ENCODE results near the gene CAMK1D. TPM values are rescaled to one million over a fixed set of nuclear protein-coding genes. Genes with fewer than 3 reads are reported as not detected.

Gene CAMK1D
- total and polyA plus RNA-seq, 2 of the 8 experiments (the other 6 are each of a cell fraction or from before 2014, with no cell fraction given): 3.5 to 10.6 TPM

DNA sequence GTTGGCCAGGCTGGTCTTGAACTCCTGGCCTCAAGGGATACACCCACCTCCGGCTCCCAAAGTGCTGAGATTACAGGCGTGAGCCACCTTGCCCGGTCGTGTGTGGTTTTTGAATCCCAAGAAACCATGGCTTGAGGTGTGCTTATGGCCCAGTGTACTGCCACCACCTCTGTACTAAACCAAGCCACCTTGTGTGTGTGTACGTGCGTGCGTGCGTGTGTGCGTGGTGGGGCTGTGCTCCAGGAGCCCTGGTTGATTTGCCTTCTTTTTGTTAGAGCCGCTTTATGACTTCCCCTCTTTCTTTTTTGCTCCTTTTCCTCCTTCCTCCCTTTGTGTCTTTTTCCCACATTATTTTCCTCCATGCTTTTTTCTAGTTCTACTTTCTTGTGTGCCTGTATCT lies 121.4 kb downstream of the CAMK1D start:
- Histone ChIP-seq H3K9ac (replicated peaks in 1 of 4; ENCODE audit: extremely low read depth in 1 of 4, low read depth in 3 of 4, low read length in 3 of 4) (no peak overlapping the region), H3K4me2 (ENCODE audit: insufficient read depth in 1 of 2, low read depth in 2 of 2, low read length in 2 of 2) (no peak overlapping the region), H3K27me3 (replicated peaks in 1 of 4; ENCODE audit: control insufficient read depth in 3 of 4, extremely low read depth in 1 of 4, insufficient read depth in 3 of 4, low read length in 3 of 4) (no peaks in the 10 kb centered on the region), H2BK5ac (ENCODE audit: low read depth, low read length) (no peak overlapping the region), H3K18ac (ENCODE audit: extremely low read depth, low read length) (no peak overlapping the region), H3K23me2 (ENCODE audit: low read depth, low read length) (no peaks in the 10 kb centered on the region), H4K20me1 (replicated peaks in 1 of 2; ENCODE audit: control insufficient read depth in 1 of 2, insufficient read depth in 2 of 2, low read length in 2 of 2) (no peaks in the 10 kb centered on the region), H2AK5ac (ENCODE audit: low read depth, low read length) (no peak overlapping the region), H3K79me1 (ENCODE audit: low read depth, low read length) (no peaks in the 10 kb centered on the region), H4K91ac (replicated peaks; ENCODE audit: insufficient read length, low read length) (no peak overlapping the region), H3K36me3 (ENCODE audit: control insufficient read depth in 2 of 4, insufficient read depth in 4 of 4, low read length in 3 of 4) (no peaks in the 10 kb centered on the region), H3K4me1 (replicated peaks in 1 of 4; ENCODE audit: control insufficient read depth in 3 of 4, insufficient read depth in 4 of 4, low read length in 3 of 4) (peaks cover 0 to 1% (median 0%) of the 10 kb centered on the region in 4 experiments; a peak in 3 of 7 replicates), H2BK12ac (ENCODE audit: low read depth, low read length) (no peak overlapping the region), H2BK20ac (ENCODE audit: low read length) (no peak overlapping the region), H3K27ac (ENCODE audit: low read depth, low read length) (no peak overlapping the region), H3K23ac (ENCODE audit: insufficient read length) (no peak overlapping the region), H3K14ac (ENCODE audit: insufficient read length) (no peak overlapping the region), H4K5ac (ENCODE audit: insufficient read length, low read depth, low read length) (no peak overlapping the region), H2BK15ac (ENCODE audit: low read length) (0 out of 2 replicates have a peak overlapping the region, but pooled peaks have one; percentile 46), H3K4me3 (ENCODE audit: extremely low read depth in 1 of 4, insufficient read depth in 2 of 4, low read depth in 3 of 4, low read length in 4 of 4) (no peak overlapping the region), H3K4ac (replicated peaks; ENCODE audit: insufficient read length, low read depth, low read length) (no peak overlapping the region), H3K56ac (replicated peaks; ENCODE audit: insufficient read length, low read depth, low read length) (no peak overlapping the region), H4K8ac (ENCODE audit: extremely low read depth, insufficient read depth, low read length) (no peak overlapping the region), H2BK120ac (replicated peaks; ENCODE audit: low read depth, low read length) (no peak overlapping the region), H2AFZ (ENCODE audit: low read length) (no peak overlapping the region), H3K79me2 (ENCODE audit: control insufficient read depth in 1 of 2, insufficient read depth in 2 of 2, low read length in 2 of 2) (no peaks in the 10 kb centered on the region), H3K9me3 (ENCODE audit: insufficient read depth in 2 of 2, low read depth in 1 of 2, low read length in 1 of 2) (no peaks in the 10 kb centered on the region)
- FAIRE-seq (no peak), DNase-seq (ENCODE audit: low read depth in 1 of 2, low spot score in 2 of 2) (no peak)
- CTCF ChIA-PET (ENCODE audit: partially characterized antibody): interaction anchor here (2.5 kb wide), 1 partner anchor 14 kb away, joined by 13 read pairs; no protein-coding TSS in a partner anchor
- POLR2A ChIA-PET (ENCODE audit: partially characterized antibody): interaction anchor here (0.6 kb wide), 1 partner anchor 34 kb away, joined by 3 read pairs; no protein-coding TSS in a partner anchor
- 99% methylated on average over 10 of the region's 10 CpGs; no CpG with 5 or more reads in 1 of the 2 experiments for WGBS, 2 experiments (ENCODE audit: extremely low coverage in 1 of 2, insufficient coverage in 1 of 2, insufficient read length in 1 of 2, insufficient replicate concordance in 2 of 2, low coverage in 1 of 2, low lambda C conversion rate in 2 of 2, missing lambda C conversion rate in 1 of 2)
- TF ChIP-seq CBX8 (IDR thresholded peaks at IDR 0.05; ENCODE audit: borderline replicate concordance, low read depth, low read length): no peak
- TF ChIP-seq CHD2 (IDR thresholded peaks at IDR 0.05; ENCODE audit: low read length): no peak
- no peak for TF ChIP-seq SAP30 (IDR thresholded peaks at IDR 0.05; ENCODE audit: insufficient read depth, insufficient replicate concordance, low read length)
- TF ChIP-seq SIRT6 (IDR thresholded peaks at IDR 0.05; ENCODE audit: low read length): no peak
- TF ChIP-seq GTF2F1 (IDR thresholded peaks at IDR 0.05; ENCODE audit: borderline replicate concordance, low read depth, low read length): no peak
- no peak for TF ChIP-seq NRF1 (IDR thresholded peaks at IDR 0.05; ENCODE audit: low read depth, low read length)
- TF ChIP-seq TBP (IDR thresholded peaks at IDR 0.05; ENCODE audit: low read depth, low read length): no peak
- no peak for TF ChIP-seq SP2 (IDR thresholded peaks at IDR 0.05; ENCODE audit: low read length)
- no peak for TF ChIP-seq HDAC2 (IDR thresholded peaks at IDR 0.05; ENCODE audit: borderline replicate concordance in 1 of 2, low read depth in 2 of 2, low read length in 2 of 2)
- TF ChIP-seq RXRA (IDR thresholded peaks at IDR 0.05; ENCODE audit: insufficient read depth, low read depth, low read length): no peak
- TF ChIP-seq EGR1 (IDR thresholded peaks at IDR 0.05; ENCODE audit: borderline replicate concordance, low read depth, low read length): no peak
- TF ChIP-seq POU5F1 (IDR thresholded peaks at IDR 0.05; ENCODE audit: low read depth, low read length): no peak
- no peak for TF ChIP-seq SP4 (IDR thresholded peaks at IDR 0.05; ENCODE audit: low read length)
- no peak for TF ChIP-seq KDM1A (IDR thresholded peaks at IDR 0.05; ENCODE audit: borderline replicate concordance, low read length)
- TF ChIP-seq, protein P1, sequence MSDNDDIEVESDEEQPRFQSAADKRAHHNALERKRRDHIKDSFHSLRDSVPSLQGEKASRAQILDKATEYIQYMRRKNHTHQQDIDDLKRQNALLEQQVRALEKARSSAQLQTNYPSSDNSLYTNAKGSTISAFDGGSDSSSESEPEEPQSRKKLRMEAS (IDR thresholded peaks at IDR 0.05): no peak

Measured in H1 (cell line).